Measurements from ENCODE around the gene DIRAS2. TPM values are rescaled to one million over a fixed set of nuclear protein-coding genes. Genes with fewer than 3 reads are reported as not detected.

DIRAS2 gene
- total RNA-seq, 1 experiment from 2014 or later = 1.7 TPM

DNA sequence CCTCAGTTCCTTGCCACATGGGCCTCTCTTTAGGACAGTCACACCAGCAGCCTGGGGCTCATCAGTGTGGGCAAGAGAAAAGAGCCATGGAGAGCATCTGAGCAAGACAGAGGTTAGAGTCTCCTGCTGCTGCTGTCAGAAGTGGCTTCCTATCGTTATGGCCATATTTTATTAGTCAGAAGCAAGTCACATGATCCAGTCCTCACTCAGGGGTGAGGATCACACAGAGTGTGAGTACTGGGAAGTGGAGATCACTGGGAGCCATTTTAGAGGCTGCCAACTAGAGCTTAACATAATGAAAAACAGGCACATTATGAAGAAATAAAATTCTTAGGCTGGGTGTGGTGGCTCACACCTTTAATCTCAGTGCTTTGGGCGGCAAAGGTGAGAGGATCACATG lies 62.0 kb downstream of the DIRAS2 start:
- CTCF ChIA-PET = no interaction called here
- no peak overlapping the region for H3K4me3 Mint-ChIP-seq (ENCODE audit: low read depth, unreplicated experiment)
- H3K27me3 Mint-ChIP-seq (ENCODE audit: unreplicated experiment) = no peaks in the 10 kb centered on the region
- intact Hi-C loops (cut with micrococcal nuclease; ENCODE audit: unreplicated experiment) = no loop called here
- no peak overlapping the region for H3K27ac Mint-ChIP-seq (ENCODE audit: unreplicated experiment)
- DNase-seq = no peak
- H3K9me3 Mint-ChIP-seq (ENCODE audit: low read depth, unreplicated experiment) = no peaks in the 10 kb centered on the region
- no peaks in the 10 kb centered on the region for H3K36me3 Mint-ChIP-seq (ENCODE audit: insufficient read depth, unreplicated experiment)
- TF ChIP-seq CTCF (IDR thresholded peaks at IDR 0.05; ENCODE audit: unreplicated experiment) = no peak
- no TSS peak for BruUV-seq (replicated peaks)
- peaks cover 11% of the 10 kb centered on the region for H3K4me1 Mint-ChIP-seq (ENCODE audit: low read depth, unreplicated experiment)

- TF ChIP-seq CTCF (IDR thresholded peaks at IDR 0.05; ENCODE audit: unreplicated experiment) = no peak
- intact Hi-C loops (cut with micrococcal nuclease; ENCODE audit: unreplicated experiment) = no loop called here
- Mint-ChIP-seq H3K4me3 (ENCODE audit: low read depth, unreplicated experiment) (no peak overlapping the region), H3K36me3 (ENCODE audit: insufficient read depth, unreplicated experiment) (no peaks in the 10 kb centered on the region), H3K27ac (ENCODE audit: unreplicated experiment) (no peak overlapping the region), H3K9me3 (ENCODE audit: low read depth, unreplicated experiment) (no peaks in the 10 kb centered on the region), H3K27me3 (ENCODE audit: unreplicated experiment) (no peaks in the 10 kb centered on the region), H3K4me1 (ENCODE audit: low read depth, unreplicated experiment) (peaks cover 11% of the 10 kb centered on the region)
- CTCF ChIA-PET = no interaction called here
- no peak for DNase-seq
- no TSS peak for BruUV-seq (replicated peaks)
Measured at GRCh38 chr9:90579181-90579580, 63.4 kb downstream of the DIRAS2 start.

DNA sequence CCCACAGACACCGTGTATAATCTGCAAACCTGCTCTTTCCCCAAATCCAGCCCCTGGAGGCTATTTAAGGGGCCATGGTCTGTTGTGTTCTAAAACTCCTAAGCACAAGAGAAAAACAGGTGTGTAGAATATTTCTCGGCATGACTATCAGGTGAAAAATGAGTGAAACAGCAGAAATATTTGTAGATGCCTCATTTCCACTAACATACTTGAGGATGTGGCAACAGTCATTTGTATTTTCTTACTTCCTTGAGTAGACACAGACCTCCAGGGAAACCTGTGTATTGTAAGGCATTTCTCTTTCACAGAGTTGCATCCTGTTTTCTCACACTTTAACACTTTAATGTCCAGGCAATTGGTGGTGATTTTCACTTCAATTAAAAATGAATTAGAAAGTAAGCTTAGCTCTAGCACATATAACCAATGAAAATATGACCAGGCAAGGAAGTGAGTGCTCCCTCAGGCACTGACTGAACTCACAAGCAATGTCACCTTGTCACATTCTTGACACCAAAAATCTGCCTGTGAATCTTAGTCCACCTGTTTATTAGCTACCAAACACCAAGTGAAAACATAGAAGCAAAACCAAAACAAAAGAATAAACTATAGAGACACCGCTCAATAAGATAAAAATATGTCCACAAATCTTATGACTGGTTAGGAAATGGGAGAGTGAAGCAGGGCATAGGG lies 64.4 kb downstream of the DIRAS2 start:
- Mint-ChIP-seq H3K27me3 (ENCODE audit: unreplicated experiment) (no peaks in the 10 kb centered on the region), H3K4me1 (ENCODE audit: low read depth, unreplicated experiment) (peaks cover 11% of the 10 kb centered on the region), H3K27ac (ENCODE audit: unreplicated experiment) (peak overlapping the region; percentile 78), H3K4me3 (ENCODE audit: low read depth, unreplicated experiment) (no peak overlapping the region), H3K9me3 (ENCODE audit: low read depth, unreplicated experiment) (no peaks in the 10 kb centered on the region), H3K36me3 (ENCODE audit: insufficient read depth, unreplicated experiment) (no peaks in the 10 kb centered on the region)
- CTCF ChIA-PET = no interaction called here
- intact Hi-C loops (cut with micrococcal nuclease; ENCODE audit: unreplicated experiment) = no loop called here
- no peak for DNase-seq
- TF ChIP-seq CTCF (IDR thresholded peaks at IDR 0.05; ENCODE audit: unreplicated experiment) = no peak
- no TSS peak for BruUV-seq (replicated peaks)

GRCh38 chr9:90569511-90569910 lies 73.1 kb downstream of the DIRAS2 start:
- Mint-ChIP-seq H3K9me3 (ENCODE audit: low read depth, unreplicated experiment) (peaks cover 3% of the 10 kb centered on the region), H3K4me1 (ENCODE audit: low read depth, unreplicated experiment) (no peaks in the 10 kb centered on the region), H3K27me3 (ENCODE audit: unreplicated experiment) (no peaks in the 10 kb centered on the region), H3K4me3 (ENCODE audit: low read depth, unreplicated experiment) (no peak overlapping the region), H3K36me3 (ENCODE audit: insufficient read depth, unreplicated experiment) (no peaks in the 10 kb centered on the region), H3K27ac (ENCODE audit: unreplicated experiment) (no peak overlapping the region)
- no peak for TF ChIP-seq CTCF (IDR thresholded peaks at IDR 0.05; ENCODE audit: unreplicated experiment)
- no peak for DNase-seq
- no TSS peak for BruUV-seq (replicated peaks)
- intact Hi-C loops (cut with micrococcal nuclease; ENCODE audit: unreplicated experiment) = no loop called here
- CTCF ChIA-PET = no interaction called here
